ENCODE measurements around the gene MRPL46.

DNA sequence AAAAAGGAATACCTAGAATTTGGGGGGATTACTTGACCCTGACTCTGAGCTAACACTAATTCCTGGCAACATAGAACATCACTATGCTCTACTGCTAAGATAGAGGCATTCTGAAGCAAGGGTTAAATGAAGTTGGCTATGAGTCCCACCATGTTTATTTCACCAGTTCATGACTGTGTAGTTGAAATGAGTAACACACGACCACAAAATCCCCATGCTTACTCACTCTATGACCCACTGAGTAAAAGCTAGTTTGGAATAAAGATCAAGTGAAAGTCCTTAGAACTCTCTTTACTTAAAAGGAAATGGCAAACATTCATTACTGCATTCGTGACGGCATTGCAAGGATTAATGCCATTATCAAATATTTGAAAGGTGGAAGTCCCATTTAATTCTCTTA, 47.4 kb downstream of the MRPL46 start:
- TF ChIP-seq, protein P1, sequence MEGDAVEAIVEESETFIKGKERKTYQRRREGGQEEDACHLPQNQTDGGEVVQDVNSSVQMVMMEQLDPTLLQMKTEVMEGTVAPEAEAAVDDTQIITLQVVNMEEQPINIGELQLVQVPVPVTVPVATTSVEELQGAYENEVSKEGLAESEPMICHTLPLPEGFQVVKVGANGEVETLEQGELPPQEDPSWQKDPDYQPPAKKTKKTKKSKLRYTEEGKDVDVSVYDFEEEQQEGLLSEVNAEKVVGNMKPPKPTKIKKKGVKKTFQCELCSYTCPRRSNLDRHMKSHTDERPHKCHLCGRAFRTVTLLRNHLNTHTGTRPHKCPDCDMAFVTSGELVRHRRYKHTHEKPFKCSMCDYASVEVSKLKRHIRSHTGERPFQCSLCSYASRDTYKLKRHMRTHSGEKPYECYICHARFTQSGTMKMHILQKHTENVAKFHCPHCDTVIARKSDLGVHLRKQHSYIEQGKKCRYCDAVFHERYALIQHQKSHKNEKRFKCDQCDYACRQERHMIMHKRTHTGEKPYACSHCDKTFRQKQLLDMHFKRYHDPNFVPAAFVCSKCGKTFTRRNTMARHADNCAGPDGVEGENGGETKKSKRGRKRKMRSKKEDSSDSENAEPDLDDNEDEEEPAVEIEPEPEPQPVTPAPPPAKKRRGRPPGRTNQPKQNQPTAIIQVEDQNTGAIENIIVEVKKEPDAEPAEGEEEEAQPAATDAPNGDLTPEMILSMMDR (conservative IDR thresholded peaks at IDR 0.05; ENCODE audit: low read depth, low read length): no peak
- no peak for TF ChIP-seq EZH2 (IDR thresholded peaks at IDR 0.05; ENCODE audit: borderline replicate concordance, low read depth, low read length, poor library complexity, severe bottlenecking)
